ENCODE measurements around the gene SCMH1.

The SCMH1 gene

GRCh38 chr1:41015281-41015896, 226.7 kb downstream of the SCMH1 start:
- H3K79me2 ChIP-seq (ENCODE audit: low read length), result no peaks in the 10 kb centered on the region
- no peak overlapping the region for H2AFZ ChIP-seq (ENCODE audit: low read depth, low read length)
- peaks cover 14% of the 10 kb centered on the region for H3K36me3 ChIP-seq (replicated peaks; ENCODE audit: low read depth, low read length)
- H3K4me2 ChIP-seq (ENCODE audit: low read length), result no peak overlapping the region
- H3K4me1 ChIP-seq (ENCODE audit: low read length), result no peaks in the 10 kb centered on the region
- H3K4me3 ChIP-seq (ENCODE audit: low read length), result no peak overlapping the region
- no peaks in the 10 kb centered on the region for H3K27me3 ChIP-seq (ENCODE audit: low read depth, low read length)
- H3K9ac ChIP-seq (ENCODE audit: low read length), result no peak overlapping the region
- no peaks in the 10 kb centered on the region for H4K20me1 ChIP-seq (ENCODE audit: insufficient read depth, low read length)
- TF ChIP-seq EZH2phosphoT487 (IDR thresholded peaks at IDR 0.05; ENCODE audit: low read depth) (no peak), CTCF (IDR thresholded peaks at IDR 0.05; ENCODE audit: low read depth, low read length) (no peak)
- no peaks in the 10 kb centered on the region for H3K9me3 ChIP-seq (ENCODE audit: insufficient read depth, low read length)
- no peak overlapping the region for H3K27ac ChIP-seq (ENCODE audit: low read length)

- Histone ChIP-seq H3K27ac (ENCODE audit: low read length) (no peak overlapping the region), H2AFZ (ENCODE audit: low read depth, low read length) (no peak overlapping the region), H3K79me2 (ENCODE audit: low read length) (no peaks in the 10 kb centered on the region), H3K4me1 (ENCODE audit: low read length) (no peaks in the 10 kb centered on the region), H3K9ac (ENCODE audit: low read length) (no peak overlapping the region), H3K36me3 (replicated peaks; ENCODE audit: low read depth, low read length) (peaks cover 19% of the 10 kb centered on the region), H3K9me3 (ENCODE audit: insufficient read depth, low read length) (no peaks in the 10 kb centered on the region), H3K4me2 (ENCODE audit: low read length) (no peak overlapping the region), H3K27me3 (ENCODE audit: low read depth, low read length) (no peaks in the 10 kb centered on the region), H3K4me3 (ENCODE audit: low read length) (no peak overlapping the region), H4K20me1 (ENCODE audit: insufficient read depth, low read length) (no peaks in the 10 kb centered on the region)
- TF ChIP-seq CTCF (IDR thresholded peaks at IDR 0.05; ENCODE audit: low read depth, low read length) (no peak), EZH2phosphoT487 (IDR thresholded peaks at IDR 0.05; ENCODE audit: low read depth) (no peak)
Measured at GRCh38 chr1:41014871-41015270, 227.2 kb downstream of the SCMH1 start.

- no peak overlapping the region for H3K9ac ChIP-seq (ENCODE audit: low read length)
- no peaks in the 10 kb centered on the region for H3K79me2 ChIP-seq (ENCODE audit: low read length)
- H3K4me3 ChIP-seq (ENCODE audit: low read length), result no peak overlapping the region
- no peaks in the 10 kb centered on the region for H3K27me3 ChIP-seq (ENCODE audit: low read depth, low read length)
- no peak for TF ChIP-seq EZH2phosphoT487 (IDR thresholded peaks at IDR 0.05; ENCODE audit: low read depth)
- no peak for TF ChIP-seq CTCF (IDR thresholded peaks at IDR 0.05; ENCODE audit: low read depth, low read length)
- no peaks in the 10 kb centered on the region for H4K20me1 ChIP-seq (ENCODE audit: insufficient read depth, low read length)
- H3K27ac ChIP-seq (ENCODE audit: low read length), result no peak overlapping the region
- no peak overlapping the region for H2AFZ ChIP-seq (ENCODE audit: low read depth, low read length)
- H3K4me1 ChIP-seq (ENCODE audit: low read length), result no peaks in the 10 kb centered on the region
- H3K36me3 ChIP-seq (replicated peaks; ENCODE audit: low read depth, low read length), result peaks cover 30% of the 10 kb centered on the region
- H3K9me3 ChIP-seq (ENCODE audit: insufficient read depth, low read length), result no peaks in the 10 kb centered on the region
- H3K4me2 ChIP-seq (ENCODE audit: low read length), result no peak overlapping the region
Measured at GRCh38 chr1:41013796-41014195, 228.3 kb downstream of the SCMH1 start.

GRCh38 chr1:41013024-41013423, 229.1 kb downstream of the SCMH1 start:
- Histone ChIP-seq H3K4me2 (ENCODE audit: low read length) (no peak overlapping the region), H3K9ac (ENCODE audit: low read length) (no peak overlapping the region), H3K4me1 (ENCODE audit: low read length) (no peaks in the 10 kb centered on the region), H3K27ac (ENCODE audit: low read length) (no peak overlapping the region), H3K79me2 (ENCODE audit: low read length) (no peaks in the 10 kb centered on the region), H3K9me3 (ENCODE audit: insufficient read depth, low read length) (no peaks in the 10 kb centered on the region), H2AFZ (ENCODE audit: low read depth, low read length) (no peak overlapping the region), H4K20me1 (ENCODE audit: insufficient read depth, low read length) (no peaks in the 10 kb centered on the region), H3K4me3 (ENCODE audit: low read length) (no peak overlapping the region), H3K27me3 (ENCODE audit: low read depth, low read length) (no peaks in the 10 kb centered on the region), H3K36me3 (replicated peaks; ENCODE audit: low read depth, low read length) (peaks cover 36% of the 10 kb centered on the region)
- no peak for TF ChIP-seq CTCF (IDR thresholded peaks at IDR 0.05; ENCODE audit: low read depth, low read length)
- no peak for TF ChIP-seq EZH2phosphoT487 (IDR thresholded peaks at IDR 0.05; ENCODE audit: low read depth)

Measured in OCI-LY3 (cell line).